HepG2 (cell line): Measurements from ENCODE around the gene SLC6A4. TPM values are rescaled to one million over a fixed set of nuclear protein-coding genes. Genes with fewer than 3 reads are reported as not detected.

ENCODE experiments used
- DNMT1 ChIP-seq: sonication (generic); formaldehyde crosslinking; IDR thresholded peaks from 2 replicates; pipeline ENCODE4 v1.5.1; 2020; ENCODE audit warnings: mild to moderate bottlenecking, missing genetic modification reagents
- E2F2 ChIP-seq: sonication (generic); formaldehyde crosslinking; IDR thresholded peaks from 2 replicates; pipeline ENCODE4 v1.4.0; 2020; ENCODE audit warnings: missing genetic modification reagents, borderline replicate concordance
- HMG20A ChIP-seq: IDR thresholded peaks from 2 replicates; pipeline ENCODE4 v1.6.1; 2016; ENCODE audit warnings: borderline replicate concordance
- IKZF4 ChIP-seq: sonication (generic); formaldehyde crosslinking; IDR thresholded peaks from 2 replicates; pipeline ENCODE4 v1.5.1; 2020; ENCODE audit warnings: borderline replicate concordance, mild to moderate bottlenecking, low read depth, missing genetic modification reagents; ENCODE audit errors: not compliant biosample characterization
- IRF2 ChIP-seq: IDR thresholded peaks from 2 replicates; pipeline ENCODE4 v1.6.1; 2018; ENCODE audit warnings: missing genetic modification reagents, missing compliant biosample characterization
- MAZ ChIP-seq, 2 experiments: sonication (generic) in 1 of 2; formaldehyde crosslinking in 1 of 2; IDR thresholded peaks; 2 replicates each; pipeline versions ENCODE4 v1.5.0 to v1.6.1; 2012 to 2020; ENCODE audit warnings: low read depth in 2 of 2, mild to moderate bottlenecking in 2 of 2, borderline replicate concordance in 1 of 2, improper control_type of control experiment in 1 of 2, low read length in 1 of 2, missing genetic modification reagents in 1 of 2, moderate library complexity in 1 of 2
- MEIS1 ChIP-seq: sonication (generic); formaldehyde crosslinking; IDR thresholded peaks from 2 replicates; pipeline ENCODE4 v1.9.0; 2021; ENCODE audit warnings: mild to moderate bottlenecking, missing genetic modification reagents, moderate library complexity, borderline replicate concordance
- PHF5A ChIP-seq: IDR thresholded peaks from one replicate; pipeline ENCODE4 v1.6.1; 2018; ENCODE audit warnings: low read depth, missing genetic modification reagents; ENCODE audit not compliant: unreplicated experiment
- RCOR2 ChIP-seq: IDR thresholded peaks from 2 replicates; pipeline ENCODE4 v1.6.1; 2016; ENCODE audit warnings: missing biosample characterization, missing genetic modification reagents
- REST ChIP-seq, 2 experiments: IDR thresholded peaks; 2 replicates each; pipeline ENCODE4 v1.6.1; 2011 to 2012; ENCODE audit warnings: low read length in 2 of 2, borderline replicate concordance in 1 of 2, low read depth in 1 of 2, mild to moderate bottlenecking in 1 of 2, moderate library complexity in 1 of 2
- SRSF4 ChIP-seq: fragments of 200-400 bp; formaldehyde crosslinking; IDR thresholded peaks from one replicate; pipeline ENCODE4 v1.6.1; 2018; ENCODE audit warnings: mild to moderate bottlenecking, low read depth, low read length, moderate library complexity; ENCODE audit not compliant: poor library complexity, severe bottlenecking
- SSRP1 ChIP-seq: IDR thresholded peaks from 2 replicates; pipeline ENCODE4 v1.6.1; 2016; ENCODE audit warnings: control low read depth
- TCF7 ChIP-seq: sonication (generic); IDR thresholded peaks from 2 replicates; pipeline ENCODE4 v1.6.1; 2016; ENCODE audit warnings: antibody characterized with exemption, low read depth
- U2AF2 ChIP-seq: fragments of 200-400 bp; formaldehyde crosslinking; IDR thresholded peaks from 2 replicates; pipeline ENCODE4 v1.6.1; 2017; ENCODE audit warnings: low read depth, mild to moderate bottlenecking, low read length
- XRCC5 ChIP-seq: fragments of 200-400 bp; formaldehyde crosslinking; optimal IDR thresholded peaks from 2 replicates; pipeline ENCODE3; 2017; ENCODE audit warnings: mild to moderate bottlenecking, low read length
- ZBTB1 ChIP-seq: sonication (generic); formaldehyde crosslinking; IDR thresholded peaks from 2 replicates; pipeline ENCODE4 v1.4.0; 2020; ENCODE audit warnings: missing genetic modification reagents, borderline replicate concordance
- ZFP1 ChIP-seq: IDR thresholded peaks from 2 replicates; pipeline ENCODE4 v1.6.1; 2016
- ZMAT3 ChIP-seq: sonication (generic); formaldehyde crosslinking; conservative IDR thresholded peaks from 2 replicates; pipeline ENCODE4 v1.7.0; 2021; ENCODE audit warnings: missing genetic modification reagents
- ZMYM2 ChIP-seq: sonication (generic); formaldehyde crosslinking; IDR thresholded peaks from 2 replicates; pipeline ENCODE4 v1.8.0; 2022; ENCODE audit warnings: mild to moderate bottlenecking, missing genetic modification reagents
- ZNF337 ChIP-seq: sonication (generic); formaldehyde crosslinking; IDR thresholded peaks from 2 replicates; pipeline ENCODE4 v1.5.1; 2020; ENCODE audit warnings: missing genetic modification reagents, low read depth, mild to moderate bottlenecking, borderline replicate concordance
- ZNF552 ChIP-seq: sonication (generic); formaldehyde crosslinking; IDR thresholded peaks from 2 replicates; pipeline ENCODE4 v1.9.0; 2022; ENCODE audit warnings: missing genetic modification reagents, mild to moderate bottlenecking, borderline replicate concordance
- ZNF709 ChIP-seq: sonication (generic); formaldehyde crosslinking; IDR thresholded peaks from 2 replicates; pipeline ENCODE4 v1.5.0; 2020; ENCODE audit warnings: mild to moderate bottlenecking, missing genetic modification reagents
- ZNF761 ChIP-seq: sonication (generic); formaldehyde crosslinking; conservative IDR thresholded peaks from 2 replicates; pipeline ENCODE4 v1.4.0; 2020; ENCODE audit warnings: mild to moderate bottlenecking, missing genetic modification reagents
- ZSCAN20 ChIP-seq: sonication (generic); formaldehyde crosslinking; IDR thresholded peaks from 2 replicates; pipeline ENCODE4 v1.4.0; 2020; ENCODE audit warnings: missing genetic modification reagents, mild to moderate bottlenecking, borderline replicate concordance
- polyA plus RNA-seq, 8 experiments: library from polyadenylated mRNA; depleted of rRNA in 3 of 8; stranded (reverse) in 7 of 8; unstranded in 1 of 8; fragments of >200 nt; fragmentation: Illumina TruSeq in 4 of 8; extraction: Trizol in 4 of 8; gene quantifications; 2 replicates each; pipeline versions ENCODE4 v1.2.1 to v1.2.3, GENCODE V29; 2011 to 2016; ENCODE audit warnings: low read depth in 4 of 8, missing spikeins in 1 of 8, mixed read lengths in 1 of 8; ENCODE audit not compliant: insufficient read depth in 1 of 8
- total RNA-seq, 5 experiments: library from RNA; depleted of rRNA; stranded (reverse); fragments of >200 nt; fragmentation: Illumina TruSeq; extraction: Trizol; gene quantifications; 2 replicates each; pipeline ENCODE4 v1.2.3, GENCODE V29; 2016; ENCODE audit warnings: low read depth in 1 of 5

The SLC6A4 gene
- total and polyA plus RNA-seq, 2 of the 13 experiments (the other 11 are each of a cell fraction or from before 2014, with no cell fraction given) = 7.6 to 20.3 TPM

- TF ChIP-seq ZBTB1 (CRISPR knock-in tag) (no peak), U2AF2 (no peak), IRF2 (CRISPR knock-in tag) (no peak), REST (IDR thresholded peaks at IDR 0.05; ENCODE audit: borderline replicate concordance in 1 of 2, low read depth in 1 of 2, low read length in 2 of 2) (no peak), RCOR2 (CRISPR knock-in tag) (peak; percentile 71; the same call in 1 of the 2 replicates), IKZF4 (CRISPR knock-in tag) (no peak), ZNF761 (CRISPR knock-in tag) (no peak), HMG20A (CRISPR knock-in tag) (peak; percentile 86; the same call in 1 of the 2 replicates), TCF7 (peak; percentile 88), E2F2 (CRISPR knock-in tag) (no peak), ZMYM2 (CRISPR knock-in tag) (no peak), XRCC5 (no peak), ZMAT3 (peak; percentile 14; the same call in 1 of the 2 replicates), MAZ (IDR thresholded peaks at IDR 0.05; ENCODE audit: borderline replicate concordance, low read depth, low read length) (no peak), MAZ (CRISPR knock-in tag; IDR thresholded peaks at IDR 0.05; ENCODE audit: low read depth) (no peak), ZNF709 (no peak), ZNF337 (CRISPR knock-in tag) (no peak), MEIS1 (CRISPR knock-in tag) (no peak), PHF5A (peak; percentile 21), DNMT1 (CRISPR knock-in tag) (no peak), ZNF552 (CRISPR knock-in tag) (no peak), ZFP1 (CRISPR knock-in tag) (no peak), SRSF4 (no peak), ZSCAN20 (CRISPR knock-in tag) (no peak), SSRP1 (CRISPR knock-in tag) (no peak)
Observed at GRCh38 chr17:30225919-30226553, 9.5 kb downstream of the SLC6A4 start (continued).
